HUES6 (cell line): ENCODE measurements around the gene IER5.

ENCODE experiments used
- H3K27ac ChIP-seq: 2 replicates; pipeline ENCODE4 v1.7.0; 2013; ENCODE audit warnings: low read depth, mild to moderate bottlenecking, low read length, inconsistent platforms
- H3K27me3 ChIP-seq: 2 replicates; pipeline ENCODE4 v1.6.1; 2013; ENCODE audit warnings: low read length; ENCODE audit not compliant: control insufficient read depth, insufficient read depth
- H3K36me3 ChIP-seq: 2 replicates; pipeline ENCODE4 v1.6.1; 2013; ENCODE audit warnings: low read length; ENCODE audit not compliant: control insufficient read depth, insufficient read depth
- H3K4me1 ChIP-seq: 2 replicates; pipeline ENCODE4 v1.6.1; 2013; ENCODE audit warnings: low read length; ENCODE audit not compliant: control insufficient read depth, insufficient read depth
- H3K4me3 ChIP-seq: 2 replicates; pipeline ENCODE4 v1.5.1; 2013; ENCODE audit warnings: low read depth, low read length
- H3K9ac ChIP-seq: one replicate; pipeline ENCODE4 v1.6.1; 2013; ENCODE audit warnings: mild to moderate bottlenecking, low read length
- H3K9me3 ChIP-seq: 2 replicates; pipeline ENCODE4 v1.6.1; 2013; ENCODE audit warnings: low read depth, low read length; ENCODE audit not compliant: control insufficient read depth, insufficient read depth

Gene IER5

DNA sequence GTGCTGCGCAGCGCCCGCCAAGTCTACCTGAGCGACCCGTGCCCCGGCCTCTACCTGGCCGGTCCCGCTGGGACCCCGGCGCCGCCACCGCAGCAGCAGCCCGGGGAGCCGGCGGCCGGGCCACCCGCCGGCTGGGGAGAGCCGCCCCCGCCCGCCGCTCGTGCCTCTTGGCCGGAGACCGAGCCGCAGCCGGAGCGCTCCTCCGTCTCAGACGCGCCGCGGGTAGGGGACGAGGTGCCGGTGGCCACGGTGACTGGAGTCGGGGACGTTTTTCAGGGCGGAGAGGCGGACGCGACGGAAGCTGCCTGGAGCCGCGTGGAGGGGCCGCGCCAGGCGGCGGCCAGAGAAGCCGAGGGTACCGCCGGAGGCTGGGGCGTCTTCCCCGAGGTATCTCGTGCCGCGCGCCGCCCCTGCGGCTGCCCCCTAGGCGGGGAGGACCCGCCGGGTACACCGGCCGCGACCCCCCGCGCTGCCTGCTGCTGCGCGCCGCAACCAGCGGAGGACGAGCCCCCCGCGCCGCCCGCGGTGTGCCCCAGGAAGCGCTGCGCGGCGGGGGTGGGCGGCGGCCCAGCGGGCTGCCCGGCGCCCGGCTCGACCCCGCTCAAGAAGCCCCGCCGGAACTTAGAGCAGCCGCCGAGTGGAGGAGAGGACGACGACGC is 646 bp downstream of the IER5 start:
- Histone ChIP-seq H3K4me1 (peaks cover 19% of the 10 kb centered on the region; the same call in 1 of the 2 replicates), H3K4me3 (peak overlapping the region; percentile 78), H3K9ac (peak overlapping the region; percentile 71), H3K27ac (no peak overlapping the region; the same call in 1 of the 2 replicates), H3K27me3 (peaks cover 45% of the 10 kb centered on the region), H3K36me3 (no peaks in the 10 kb centered on the region), H3K9me3 (no peaks in the 10 kb centered on the region)

DNA sequence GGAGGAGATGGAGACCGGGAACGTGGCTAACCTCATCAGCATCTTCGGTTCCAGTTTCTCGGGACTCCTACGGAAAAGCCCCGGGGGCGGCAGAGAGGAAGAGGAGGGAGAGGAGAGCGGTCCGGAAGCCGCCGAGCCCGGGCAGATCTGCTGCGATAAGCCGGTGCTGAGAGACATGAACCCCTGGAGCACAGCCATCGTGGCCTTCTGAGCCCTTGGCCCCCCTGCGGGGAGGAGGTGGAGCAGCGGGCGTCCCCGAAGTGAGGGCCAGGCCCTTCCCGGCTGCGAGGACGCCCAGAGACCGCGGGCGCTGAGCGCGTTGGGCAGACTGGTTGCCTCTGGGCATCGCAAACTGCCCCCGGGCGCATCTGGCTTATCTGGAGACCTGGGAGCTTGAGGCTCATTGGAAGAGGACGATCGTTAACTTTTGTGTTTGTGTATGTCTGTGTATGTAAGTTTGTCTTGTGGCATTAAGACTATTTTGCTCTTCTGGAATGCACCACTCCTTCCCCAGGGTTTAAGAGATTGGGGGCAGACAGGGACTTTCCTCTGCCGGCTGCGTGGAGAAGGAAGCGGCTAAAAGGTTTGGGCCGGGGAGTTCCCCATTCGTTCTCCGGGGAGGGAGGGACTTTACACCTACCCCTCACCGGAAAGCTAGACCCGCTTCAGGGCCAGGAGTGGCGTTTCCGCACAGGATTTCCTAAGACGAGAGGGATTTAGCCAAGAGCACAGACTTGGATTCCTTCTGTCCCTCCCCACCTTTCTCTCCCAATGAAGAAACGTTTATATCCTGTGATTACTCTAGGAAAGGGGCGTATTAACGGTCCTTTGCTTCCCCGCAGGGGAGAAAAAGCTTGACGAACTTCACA is 1.4 kb downstream of the IER5 start:
- peaks cover 24% of the 10 kb centered on the region for H3K4me1 ChIP-seq
- H3K9me3 ChIP-seq = no peaks in the 10 kb centered on the region
- no peak overlapping the region; the same call in 1 of the 2 replicates for H3K27ac ChIP-seq
- H3K9ac ChIP-seq = peak overlapping the region; percentile 71
- H3K27me3 ChIP-seq = peaks cover 45% of the 10 kb centered on the region
- peak overlapping the region; percentile 78 for H3K4me3 ChIP-seq
- no peaks in the 10 kb centered on the region for H3K36me3 ChIP-seq

DNA sequence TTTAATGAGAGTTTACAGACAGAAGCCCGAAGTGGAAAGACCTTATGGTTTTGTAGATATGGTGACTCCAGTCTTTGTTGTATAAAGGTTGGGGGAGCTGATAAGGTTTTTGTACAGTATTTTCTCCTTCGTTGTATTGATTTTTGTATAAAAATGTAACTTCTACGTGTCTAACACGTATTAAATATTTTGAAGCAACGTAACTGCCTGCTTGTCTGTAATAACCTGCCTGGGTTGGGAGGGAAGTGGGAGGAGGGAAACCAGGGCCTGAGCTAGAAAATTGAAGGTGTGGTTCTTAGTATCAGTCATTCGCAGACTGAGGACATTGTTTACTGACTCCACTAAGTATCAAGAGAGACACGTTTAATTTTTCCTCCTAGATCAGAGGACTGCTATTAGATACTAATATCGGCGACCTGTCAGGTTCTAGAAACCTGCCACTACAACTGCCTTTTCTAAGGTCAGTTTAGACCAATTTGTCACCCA is 2.2 kb downstream of the IER5 start:
- Histone ChIP-seq H3K27me3 (peaks cover 51% of the 10 kb centered on the region), H3K4me3 (peak overlapping the region; percentile 78), H3K9me3 (no peaks in the 10 kb centered on the region), H3K36me3 (no peaks in the 10 kb centered on the region), H3K9ac (no peak overlapping the region), H3K27ac (no peak overlapping the region), H3K4me1 (peaks cover 31% of the 10 kb centered on the region)

DNA sequence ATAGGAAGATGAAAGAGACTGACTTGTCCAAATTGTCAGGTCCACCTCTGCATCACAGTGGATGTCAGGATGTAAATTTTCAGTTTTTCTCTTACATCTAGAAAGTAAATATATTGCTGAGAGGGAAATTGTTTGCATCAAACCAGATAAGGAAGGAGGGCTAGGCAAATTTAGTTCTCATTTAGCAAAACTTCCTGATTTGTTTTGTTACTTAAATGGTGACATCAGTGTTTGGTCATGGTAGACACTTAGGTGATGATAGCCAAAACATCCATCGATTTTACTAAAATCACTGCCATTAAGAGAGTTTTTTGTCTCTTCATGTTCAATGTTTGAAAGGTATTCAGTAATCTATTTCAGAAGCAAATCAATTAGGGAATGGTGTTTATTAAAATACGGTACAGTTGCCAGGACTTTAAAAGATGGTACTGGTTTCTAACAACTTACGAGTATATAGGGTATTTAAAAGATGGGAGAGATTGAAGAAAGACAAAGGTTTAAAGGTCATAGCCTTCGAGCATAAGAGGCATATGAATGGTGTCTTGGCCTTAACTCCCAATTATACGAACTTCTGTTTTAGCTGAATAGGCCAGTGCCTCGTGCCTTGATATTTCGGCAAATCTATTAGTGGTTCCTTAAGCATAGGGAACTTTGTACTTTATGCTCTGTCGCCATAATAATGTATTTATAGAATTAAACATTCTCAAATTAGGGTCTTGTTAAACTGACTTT is 3.0 kb downstream of the IER5 start:
- peaks cover 53% of the 10 kb centered on the region for H3K27me3 ChIP-seq
- peak overlapping the region; percentile 78 for H3K4me3 ChIP-seq
- H3K9ac ChIP-seq = no peak overlapping the region
- H3K27ac ChIP-seq = no peak overlapping the region
- peaks cover 38% of the 10 kb centered on the region for H3K4me1 ChIP-seq
- H3K9me3 ChIP-seq = no peaks in the 10 kb centered on the region
- H3K36me3 ChIP-seq = no peaks in the 10 kb centered on the region

DNA sequence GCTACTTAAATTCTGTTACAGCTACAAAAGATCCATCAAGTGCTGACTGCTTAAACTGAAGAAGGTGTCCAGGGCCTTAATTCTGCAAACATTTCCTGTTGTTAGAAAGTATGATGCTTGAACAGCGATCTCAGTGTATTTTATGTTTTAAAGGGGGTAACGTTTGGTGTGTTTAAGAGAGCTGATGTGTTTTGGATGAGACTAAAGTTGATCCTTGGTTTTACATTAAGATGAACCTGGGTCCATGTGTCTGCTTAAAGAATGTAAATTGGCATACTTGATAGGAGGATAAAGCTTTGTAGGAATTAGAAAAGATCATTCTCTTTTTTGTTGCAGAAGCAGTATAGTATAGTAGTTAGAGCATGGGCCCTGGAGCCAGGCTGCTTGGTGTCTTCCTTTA is 3.6 kb downstream of the IER5 start:
- Histone ChIP-seq H3K27ac (no peak overlapping the region), H3K9me3 (no peaks in the 10 kb centered on the region), H3K27me3 (peaks cover 56% of the 10 kb centered on the region), H3K9ac (no peak overlapping the region), H3K4me1 (peaks cover 44% of the 10 kb centered on the region), H3K4me3 (peak overlapping the region; percentile 78; the same call in 1 of the 2 replicates), H3K36me3 (no peaks in the 10 kb centered on the region)

DNA sequence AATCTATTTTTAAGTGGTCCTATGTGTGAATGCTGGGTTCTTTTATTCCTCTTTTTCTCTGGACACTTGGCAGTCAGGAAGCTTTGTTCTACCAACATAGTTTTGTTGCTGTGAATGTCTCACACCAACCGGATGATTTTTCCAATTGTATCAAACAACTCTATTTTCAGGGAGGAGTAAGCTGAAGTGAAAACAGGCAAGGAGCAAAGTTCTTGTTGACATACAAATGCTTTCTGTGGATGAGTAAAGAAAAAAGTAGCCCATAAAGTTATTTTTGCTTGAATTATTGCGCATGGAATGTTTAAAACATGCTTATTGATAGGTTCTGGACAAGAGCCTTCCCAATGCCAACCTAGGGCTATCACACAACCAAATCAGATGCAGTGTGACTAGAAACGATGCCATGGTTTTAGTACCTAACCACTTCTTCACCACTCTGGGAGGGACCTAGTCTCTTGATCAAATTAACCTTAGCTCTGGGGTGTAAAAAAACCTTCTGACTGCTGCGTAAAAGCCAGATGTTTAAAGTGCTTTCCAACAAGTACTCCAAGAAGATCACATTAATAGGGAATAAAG is 4.5 kb downstream of the IER5 start:
- no peaks in the 10 kb centered on the region for H3K36me3 ChIP-seq
- no peak overlapping the region for H3K27ac ChIP-seq
- H3K9me3 ChIP-seq = no peaks in the 10 kb centered on the region
- no peak overlapping the region for H3K9ac ChIP-seq
- no peak overlapping the region for H3K4me3 ChIP-seq
- peaks cover 56% of the 10 kb centered on the region for H3K27me3 ChIP-seq
- peaks cover 52% of the 10 kb centered on the region for H3K4me1 ChIP-seq

DNA sequence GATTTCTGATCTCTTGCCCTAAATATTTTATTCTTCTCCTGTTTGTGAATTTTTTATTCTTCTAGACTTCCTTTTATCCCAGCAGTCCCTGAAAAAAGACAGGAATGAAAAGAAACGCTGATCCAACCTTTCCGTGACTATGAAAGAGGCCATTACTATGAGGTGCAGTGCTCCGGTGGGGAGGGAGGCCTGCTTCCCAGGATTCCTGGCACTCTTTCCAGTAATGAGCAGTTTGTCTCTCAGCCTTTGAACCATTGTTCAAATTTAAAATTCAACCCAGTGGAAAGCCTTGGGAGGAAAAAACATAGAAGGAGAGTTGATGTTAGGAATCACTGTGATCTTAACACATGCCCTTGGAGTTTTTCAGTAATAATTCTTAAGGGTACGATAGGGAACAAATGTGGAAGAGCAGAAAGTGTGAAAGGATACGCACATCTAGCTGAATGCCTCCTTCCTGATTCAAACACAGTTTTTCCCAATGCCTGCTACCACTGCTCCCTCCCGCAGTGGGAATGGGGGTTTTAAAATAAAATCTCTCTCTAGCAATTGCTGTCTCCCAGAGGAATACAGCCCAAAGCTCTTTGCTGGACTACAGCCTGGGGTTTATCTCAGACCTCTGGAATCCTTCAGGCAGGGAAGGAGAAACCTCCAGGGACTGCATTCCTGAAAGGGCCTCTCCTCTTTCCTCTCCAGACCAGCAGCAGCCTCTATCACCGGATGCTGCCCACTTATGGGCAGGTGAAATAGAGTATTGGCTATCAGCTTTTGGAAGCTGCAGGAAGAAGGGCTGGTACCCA is 6.1 kb downstream of the IER5 start:
- H3K4me3 ChIP-seq = no peak overlapping the region

DNA sequence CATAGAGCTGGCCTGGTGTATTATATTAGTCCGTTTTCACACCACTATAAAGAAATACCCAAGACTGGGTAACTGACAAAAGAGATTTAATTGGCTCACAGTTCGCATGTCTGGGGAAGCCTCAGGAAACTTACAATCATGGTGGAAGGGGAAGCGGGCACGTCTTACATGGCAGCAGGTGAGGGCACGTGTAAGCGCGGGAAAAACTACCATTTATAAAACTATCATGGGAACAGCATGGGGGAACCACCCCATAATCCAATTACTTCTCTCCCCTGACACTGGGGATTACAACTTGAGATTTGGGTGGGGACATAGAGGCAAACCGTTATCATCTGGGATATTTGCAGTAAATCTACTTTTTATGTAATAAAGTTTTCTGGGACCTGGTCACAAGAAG is 6.8 kb downstream of the IER5 start:
- Histone ChIP-seq H3K9ac (no peak overlapping the region), H3K4me3 (no peak overlapping the region), H3K27ac (no peak overlapping the region), H3K27me3 (peaks cover 70% of the 10 kb centered on the region), H3K36me3 (no peaks in the 10 kb centered on the region), H3K4me1 (peaks cover 66% of the 10 kb centered on the region), H3K9me3 (no peaks in the 10 kb centered on the region)

More for the DNA sequence above, 6.1 kb downstream of the IER5 start:
- H3K27ac ChIP-seq = no peak overlapping the region
- H3K9ac ChIP-seq = no peak overlapping the region
- no peaks in the 10 kb centered on the region for H3K36me3 ChIP-seq
- peaks cover 68% of the 10 kb centered on the region for H3K27me3 ChIP-seq
- no peaks in the 10 kb centered on the region for H3K9me3 ChIP-seq
- peaks cover 59% of the 10 kb centered on the region for H3K4me1 ChIP-seq

DNA sequence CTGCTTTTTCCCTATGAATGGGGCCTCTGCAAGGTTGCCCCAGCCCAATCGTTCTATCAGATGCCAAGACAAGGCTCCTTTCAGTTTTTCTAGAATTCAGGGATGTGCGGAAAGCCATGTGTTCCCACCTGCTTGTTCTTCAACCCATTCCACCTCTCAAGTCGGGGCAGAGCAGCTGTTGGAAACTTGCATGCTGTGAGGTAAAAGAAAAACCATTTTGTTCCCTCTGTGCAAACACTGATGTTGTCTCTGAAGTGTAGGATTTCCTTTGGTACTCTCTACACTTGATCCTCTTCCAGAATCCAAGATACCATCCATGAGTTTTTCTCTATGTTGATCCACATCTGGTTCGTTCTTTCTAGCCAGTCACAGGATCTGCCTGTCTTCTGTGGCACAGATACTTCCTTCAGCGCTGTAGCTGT is 7.3 kb downstream of the IER5 start:
- Histone ChIP-seq H3K4me3 (no peak overlapping the region), H3K9ac (no peak overlapping the region), H3K4me1 (peaks cover 71% of the 10 kb centered on the region), H3K36me3 (no peaks in the 10 kb centered on the region), H3K27me3 (peaks cover 70% of the 10 kb centered on the region), H3K9me3 (no peaks in the 10 kb centered on the region), H3K27ac (no peak overlapping the region)

DNA sequence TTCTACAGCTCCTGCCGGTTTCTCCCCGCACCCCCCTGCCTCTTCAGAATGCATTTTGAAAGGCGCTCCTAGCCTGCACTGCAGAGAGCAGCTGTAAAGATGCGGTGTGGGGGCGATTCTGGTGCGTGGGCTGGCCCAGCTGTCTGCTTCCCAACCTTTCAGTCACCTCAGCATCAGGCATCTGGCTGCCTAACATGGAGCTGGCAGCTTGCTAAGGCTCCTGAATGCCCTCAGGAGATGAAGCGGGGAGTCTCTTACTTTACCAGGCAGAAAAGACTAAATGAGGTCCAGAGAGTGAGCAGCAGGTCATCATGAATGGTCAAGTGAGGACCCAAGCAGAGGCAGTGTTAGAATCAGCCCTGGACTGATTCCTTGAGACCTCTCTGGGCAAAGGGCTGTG is 8.7 kb downstream of the IER5 start:
- no peaks in the 10 kb centered on the region for H3K36me3 ChIP-seq
- no peaks in the 10 kb centered on the region for H3K9me3 ChIP-seq
- H3K27me3 ChIP-seq = peaks cover 62% of the 10 kb centered on the region
- no peak overlapping the region for H3K9ac ChIP-seq
- H3K27ac ChIP-seq = no peak overlapping the region
- H3K4me3 ChIP-seq = no peak overlapping the region
- H3K4me1 ChIP-seq = peaks cover 75% of the 10 kb centered on the region
